ENCODE measurements around the gene AP4M1.

Gene AP4M1

GRCh38 chr7:100101016-100101862, at the start of gene AP4M1, which contains the start of gene MCM7:
Gene AP4M1 (plus strand): TSS chr7:100101643. CDS start chr7:100101715, 72 bp downstream.
Gene MCM7 (minus strand): TSS chr7:100101397. CDS start chr7:100101294, 103 bp downstream.
- peak; percentile 94 for DNase-seq (ENCODE audit: low read depth)
- TF ChIP-seq CTCF (IDR thresholded peaks at IDR 0.05; ENCODE audit: control insufficient read depth, insufficient read depth, low read depth, low read length, missing control alignments) = no peak
- peak within 1 kb of the TSS; percentile 93 for H3K4me3 ChIP-seq (ENCODE audit: control insufficient read depth, low read depth, low read length)

- DNase-seq (ENCODE audit: low read depth) = no peak
- no peak overlapping the region for H3K4me3 ChIP-seq (ENCODE audit: control insufficient read depth, low read depth, low read length)
- peak; percentile 27 for TF ChIP-seq CTCF (IDR thresholded peaks at IDR 0.05; ENCODE audit: control insufficient read depth, insufficient read depth, low read depth, low read length, missing control alignments)
Measured at GRCh38 chr7:100053215-100053614, 48.2 kb upstream of the AP4M1 start.

GRCh38 chr7:100057006-100057405, 44.4 kb upstream of the AP4M1 start:
- DNase-seq (ENCODE audit: low read depth) = no peak
- TF ChIP-seq CTCF (IDR thresholded peaks at IDR 0.05; ENCODE audit: control insufficient read depth, insufficient read depth, low read depth, low read length, missing control alignments) = no peak
- no peak overlapping the region for H3K4me3 ChIP-seq (ENCODE audit: control insufficient read depth, low read depth, low read length)

- no peak for TF ChIP-seq CTCF (IDR thresholded peaks at IDR 0.05; ENCODE audit: control insufficient read depth, insufficient read depth, low read depth, low read length, missing control alignments)
- no peak overlapping the region for H3K4me3 ChIP-seq (ENCODE audit: control insufficient read depth, low read depth, low read length)
- DNase-seq (ENCODE audit: low read depth) = no peak
Measured at GRCh38 chr7:100059251-100059739, 42.1 kb upstream of the AP4M1 start.

GRCh38 chr7:100061518-100062193, 39.8 kb upstream of the AP4M1 start:
- no peak for DNase-seq (ENCODE audit: low read depth)
- no peak overlapping the region for H3K4me3 ChIP-seq (ENCODE audit: control insufficient read depth, low read depth, low read length)
- no peak for TF ChIP-seq CTCF (IDR thresholded peaks at IDR 0.05; ENCODE audit: control insufficient read depth, insufficient read depth, low read depth, low read length, missing control alignments)

- TF ChIP-seq CTCF (IDR thresholded peaks at IDR 0.05; ENCODE audit: control insufficient read depth, insufficient read depth, low read depth, low read length, missing control alignments) = no peak
- H3K4me3 ChIP-seq (ENCODE audit: control insufficient read depth, low read depth, low read length) = no peak overlapping the region
- DNase-seq (ENCODE audit: low read depth) = no peak
Measured at GRCh38 chr7:100063376-100063775, 38.1 kb upstream of the AP4M1 start.

Data from AG09309 (cell line).